NCI-H2196 (cell line): ENCODE measurements around the gene IGSF11.
"Not testable (repeated sequence)": the region's sequence is repeated elsewhere in the genome, so short reads cannot be mapped to it uniquely, and the experiment has no call there.

Experiments used
- DNase-seq: peaks from one replicate; lab custom pipeline; 2025; ENCODE audit not compliant: unreplicated experiment; lab: John Stamatoyannopoulos, UW

Gene IGSF11, protein sequence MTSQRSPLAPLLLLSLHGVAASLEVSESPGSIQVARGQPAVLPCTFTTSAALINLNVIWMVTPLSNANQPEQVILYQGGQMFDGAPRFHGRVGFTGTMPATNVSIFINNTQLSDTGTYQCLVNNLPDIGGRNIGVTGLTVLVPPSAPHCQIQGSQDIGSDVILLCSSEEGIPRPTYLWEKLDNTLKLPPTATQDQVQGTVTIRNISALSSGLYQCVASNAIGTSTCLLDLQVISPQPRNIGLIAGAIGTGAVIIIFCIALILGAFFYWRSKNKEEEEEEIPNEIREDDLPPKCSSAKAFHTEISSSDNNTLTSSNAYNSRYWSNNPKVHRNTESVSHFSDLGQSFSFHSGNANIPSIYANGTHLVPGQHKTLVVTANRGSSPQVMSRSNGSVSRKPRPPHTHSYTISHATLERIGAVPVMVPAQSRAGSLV

DNA sequence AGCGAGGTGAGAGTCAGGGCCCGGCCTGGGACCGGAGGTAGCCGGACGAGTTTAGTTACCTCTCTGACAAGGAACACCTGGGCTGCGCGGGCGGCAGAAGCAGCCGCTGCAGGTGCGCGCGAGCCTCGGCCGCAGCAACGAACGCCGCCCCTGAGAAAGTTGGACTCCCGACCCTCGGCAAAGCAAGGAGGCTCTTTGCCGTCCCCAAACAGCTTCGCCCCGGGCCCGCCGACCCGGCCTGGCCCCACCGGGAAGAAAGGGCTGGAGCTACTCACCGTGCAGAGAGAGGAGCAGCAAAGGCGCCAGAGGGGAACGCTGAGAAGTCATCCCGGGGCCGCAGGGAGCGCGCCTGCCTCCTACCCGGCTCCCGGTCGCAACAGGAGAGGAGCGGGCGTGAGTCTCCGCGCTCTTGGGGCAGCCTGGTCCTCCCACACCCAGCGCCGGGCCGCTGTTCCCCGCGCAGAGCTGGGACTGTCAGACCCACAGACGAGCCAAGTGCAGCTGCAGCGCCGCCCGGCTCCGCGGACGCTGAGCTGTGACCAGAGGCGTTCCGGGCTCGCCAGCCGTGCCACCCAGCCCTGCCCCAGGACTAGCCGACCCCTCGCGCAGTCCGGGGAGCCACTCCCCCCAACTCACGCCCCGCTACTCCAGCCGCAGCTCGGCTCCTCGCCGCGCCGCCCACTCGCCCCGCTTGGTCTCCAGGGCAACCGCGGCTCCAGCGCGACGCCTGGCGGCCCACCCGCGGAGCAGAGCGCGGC lies at the start of gene IGSF11:
Gene IGSF11 (minus strand): TSS at position 591 of the 758 bp plus-strand sequence. CDS start 264 bp downstream, at position 327.
- peak; percentile 72 for DNase-seq

DNA sequence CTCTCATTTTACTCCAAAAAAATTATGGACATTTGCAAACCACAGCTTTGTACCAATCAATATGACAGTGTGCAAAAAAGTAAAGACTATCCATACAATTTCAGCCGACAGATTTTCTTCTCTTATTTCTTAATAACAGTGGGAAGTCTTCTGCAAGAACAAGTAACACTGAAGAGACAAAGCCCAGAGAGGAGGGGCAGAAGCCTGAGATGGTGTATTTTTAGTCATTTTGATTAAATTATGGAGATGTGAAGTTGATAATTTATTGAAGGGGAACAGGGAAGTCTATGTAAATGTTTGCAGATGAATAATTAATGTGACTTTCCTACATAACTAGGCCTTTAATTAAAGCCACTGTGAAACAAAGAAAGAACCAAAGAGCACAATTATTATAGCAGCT lies 45.7 kb upstream of the IGSF11 start:
- DNase-seq: no peak

DNA sequence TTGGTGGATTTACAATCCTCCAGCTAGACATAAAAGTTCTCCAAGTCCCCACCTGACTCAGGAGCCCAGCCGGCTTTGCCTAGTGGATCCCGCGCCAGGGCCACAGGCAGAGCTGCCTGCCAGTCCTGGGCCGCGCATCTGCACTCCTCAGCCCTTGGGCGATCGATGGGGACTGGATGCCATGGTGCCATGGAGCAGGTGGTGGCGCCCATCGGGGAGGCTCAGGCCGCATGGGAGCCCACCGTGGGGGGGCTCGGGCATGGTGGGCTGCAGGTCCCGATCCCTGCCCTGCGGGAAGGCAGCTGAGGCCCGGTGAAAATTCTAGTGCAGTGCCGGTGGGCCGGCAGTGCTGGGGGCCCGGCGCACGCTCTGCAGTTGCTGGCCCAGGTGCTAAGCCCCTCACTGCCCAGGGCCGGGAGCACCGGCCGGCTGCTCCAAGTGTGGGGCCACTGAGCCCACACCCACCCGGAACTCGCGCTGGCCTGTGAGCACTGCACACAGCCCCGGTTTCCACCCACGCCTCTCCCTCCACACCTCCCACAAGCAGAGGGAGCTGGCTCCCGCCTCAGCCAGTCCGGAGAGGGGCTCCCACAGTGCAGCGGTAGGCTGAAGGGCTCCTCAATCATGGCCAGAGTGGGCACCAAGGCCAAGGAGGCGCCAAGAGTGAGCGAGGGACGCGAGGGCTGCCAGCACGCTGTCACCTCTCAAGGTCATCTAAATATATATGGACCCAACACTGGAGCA lies 38.8 kb upstream of the IGSF11 start:
- DNase-seq: no peak

DNA sequence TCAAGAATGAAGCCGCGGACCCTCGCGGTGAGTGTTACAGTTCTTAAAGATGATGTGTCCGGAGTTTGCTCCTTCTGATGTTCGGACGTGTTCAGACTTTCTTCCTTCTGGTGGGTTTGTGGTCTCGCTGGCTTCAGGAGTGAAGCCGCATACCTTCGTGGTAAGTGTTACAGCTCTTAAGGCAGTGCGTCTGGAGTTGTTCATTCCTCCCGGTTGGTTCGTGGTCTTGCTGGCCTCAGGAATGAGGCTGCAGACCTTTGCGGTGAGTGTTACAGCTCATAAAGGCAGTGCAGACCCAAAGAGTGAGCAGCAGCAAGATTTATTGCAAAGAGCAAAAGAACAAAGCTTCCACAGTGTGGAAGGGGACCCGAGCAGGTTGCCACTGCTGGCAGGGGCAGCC lies 37.8 kb upstream of the IGSF11 start:
- DNase-seq: not testable (repeated sequence)

DNA sequence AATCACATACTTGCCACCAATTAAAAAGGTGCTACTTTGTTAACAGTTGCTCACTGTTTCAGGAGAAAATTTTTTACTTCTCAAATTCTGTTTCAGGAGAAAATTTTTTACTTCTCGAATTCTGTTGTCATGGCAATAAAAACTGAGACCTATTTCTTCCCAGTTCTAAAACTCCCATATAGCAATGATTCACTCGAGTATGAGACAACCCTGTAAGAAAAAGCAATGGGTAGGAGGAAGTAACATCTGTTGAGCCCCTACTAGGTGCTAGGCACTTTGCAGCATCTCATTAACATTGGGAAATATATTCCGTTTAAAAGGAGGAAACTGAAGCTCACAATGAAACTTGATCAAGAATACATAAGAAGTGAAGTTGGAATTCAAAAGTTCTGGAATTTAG lies 35.1 kb upstream of the IGSF11 start:
- no peak for DNase-seq

DNA sequence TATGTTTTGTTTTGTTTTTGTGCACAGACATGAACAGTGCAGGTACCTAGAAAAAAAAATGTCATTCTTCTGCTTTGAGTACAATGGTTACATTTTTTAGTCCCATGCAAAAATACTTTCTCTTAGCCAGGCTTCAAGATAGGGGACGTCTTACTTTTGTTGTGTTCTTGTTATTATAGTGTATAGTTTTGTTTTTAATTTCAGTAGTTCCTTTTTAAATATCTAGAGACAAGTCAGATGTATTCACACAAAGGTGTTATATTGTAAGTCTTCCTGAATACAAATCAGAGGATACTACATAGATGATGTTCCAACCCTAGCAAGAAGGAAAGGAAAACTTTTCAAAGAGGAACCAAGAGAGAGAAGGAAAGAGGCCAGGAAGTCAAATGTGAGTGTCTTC lies 28.8 kb upstream of the IGSF11 start:
- no peak for DNase-seq

DNA sequence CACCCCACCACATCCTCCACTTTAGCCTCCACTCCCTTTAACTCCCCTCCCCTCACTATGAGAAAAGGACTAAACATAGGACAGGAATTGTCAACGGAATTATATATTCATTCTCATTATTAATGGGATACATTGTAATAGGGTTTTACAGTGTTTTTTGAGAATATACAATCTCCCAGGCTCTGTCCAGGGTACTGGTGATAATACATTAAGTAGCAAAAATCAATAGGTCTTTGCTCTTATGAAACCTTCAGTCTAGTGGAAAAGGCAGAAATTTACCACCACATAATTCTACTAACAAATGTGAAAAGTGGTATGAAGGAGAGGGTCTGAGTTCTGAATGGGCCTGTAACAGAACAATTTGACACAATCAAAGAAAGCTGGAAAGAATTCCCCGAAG lies 28.2 kb upstream of the IGSF11 start:
- no peak for DNase-seq

DNA sequence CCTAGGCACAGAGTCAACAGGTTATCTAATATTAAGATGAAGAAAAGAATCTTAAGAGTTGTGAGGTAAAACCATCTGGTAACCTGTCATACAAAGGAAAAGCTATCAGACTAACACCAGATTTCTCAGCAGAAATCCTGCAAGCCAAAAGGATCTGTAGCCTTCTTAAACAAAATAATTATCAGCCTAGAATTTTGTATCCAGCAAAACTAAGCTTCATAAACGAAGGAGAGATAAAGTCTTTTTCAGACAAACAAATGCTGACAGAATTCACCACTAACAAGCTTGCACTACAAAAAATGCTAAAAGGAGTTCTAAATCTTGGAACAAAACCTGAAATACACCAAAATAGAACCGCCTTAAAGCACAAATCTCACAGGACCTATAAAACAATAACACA lies 9.9 kb upstream of the IGSF11 start:
- DNase-seq: no peak

DNA sequence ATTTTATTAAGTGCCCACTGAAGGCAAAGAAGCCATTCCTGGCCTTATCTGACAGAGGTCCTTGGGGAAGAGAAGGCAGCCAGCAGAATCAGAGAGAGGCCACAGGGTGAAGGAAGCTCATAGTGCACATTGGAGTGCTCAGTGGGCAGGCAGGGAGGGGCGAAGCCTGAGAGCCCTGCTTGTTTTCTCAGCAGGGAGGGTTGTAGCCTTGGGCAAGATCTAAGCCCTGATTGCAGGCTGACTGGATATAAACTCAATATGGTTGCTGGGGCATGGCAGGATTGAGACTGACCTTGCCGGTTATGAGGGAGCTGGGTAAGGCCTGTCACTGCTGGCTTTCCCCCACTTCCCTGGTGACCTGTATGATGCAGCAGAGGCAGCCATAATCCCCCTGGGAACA lies 7.5 kb upstream of the IGSF11 start:
- no peak for DNase-seq

DNA sequence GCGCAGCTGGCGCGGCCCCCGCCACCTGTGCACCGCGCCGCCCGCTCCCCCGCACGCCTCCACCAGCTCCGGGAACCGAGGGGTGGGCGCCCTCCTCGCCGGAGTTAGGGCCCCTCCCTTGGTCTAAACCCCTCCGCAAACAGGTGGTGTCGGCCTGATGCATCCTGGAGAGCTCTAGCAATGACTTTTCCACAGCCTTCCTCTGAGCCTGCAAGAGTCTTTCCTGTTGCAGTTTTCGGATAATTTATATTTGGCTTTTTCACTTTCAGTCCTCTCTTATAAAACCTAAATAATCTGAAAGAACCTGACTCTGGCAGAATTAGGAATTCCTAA lies 334 bp upstream of the IGSF11 start:
- DNase-seq: no peak

DNA sequence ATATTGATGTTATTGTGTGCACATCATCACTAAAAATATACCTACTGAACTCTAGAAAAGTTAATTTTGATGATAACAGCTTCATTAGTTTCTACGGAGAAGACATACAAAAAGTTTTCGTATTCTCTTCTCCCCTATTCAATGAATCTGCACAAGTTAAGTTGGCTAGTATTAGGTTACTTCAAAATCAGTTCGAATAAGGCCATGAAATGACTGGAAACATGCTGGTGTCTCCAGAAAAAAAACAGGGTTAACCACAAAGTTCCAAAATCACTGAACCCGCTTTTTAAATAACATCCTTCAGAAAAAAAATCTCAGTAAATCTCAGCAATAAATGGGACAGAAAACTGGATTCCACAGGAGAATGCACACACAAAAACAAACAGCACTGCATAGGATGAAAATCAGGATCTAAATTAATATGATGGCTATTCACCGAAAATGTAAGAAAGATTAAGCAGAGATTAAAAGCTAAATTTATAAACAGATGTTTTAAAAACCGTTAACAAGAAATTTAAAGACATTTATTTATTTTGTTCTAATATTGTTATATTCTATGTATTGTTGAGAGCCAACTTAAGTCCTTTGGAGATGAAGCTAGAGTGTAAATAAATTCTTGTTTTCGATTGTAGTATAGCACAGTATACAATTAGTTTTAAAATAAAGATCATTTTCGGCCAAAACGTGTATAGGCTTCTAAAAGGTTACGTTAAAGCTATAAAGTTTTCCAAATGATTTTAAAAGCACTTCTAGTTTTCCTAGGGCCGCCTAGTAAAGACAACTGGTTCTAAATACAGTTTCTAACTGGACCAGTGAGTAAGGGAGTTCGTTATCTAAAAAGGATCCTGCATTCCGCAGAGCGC lies 1.0 kb downstream of the IGSF11 start:
- DNase-seq: no peak

DNA sequence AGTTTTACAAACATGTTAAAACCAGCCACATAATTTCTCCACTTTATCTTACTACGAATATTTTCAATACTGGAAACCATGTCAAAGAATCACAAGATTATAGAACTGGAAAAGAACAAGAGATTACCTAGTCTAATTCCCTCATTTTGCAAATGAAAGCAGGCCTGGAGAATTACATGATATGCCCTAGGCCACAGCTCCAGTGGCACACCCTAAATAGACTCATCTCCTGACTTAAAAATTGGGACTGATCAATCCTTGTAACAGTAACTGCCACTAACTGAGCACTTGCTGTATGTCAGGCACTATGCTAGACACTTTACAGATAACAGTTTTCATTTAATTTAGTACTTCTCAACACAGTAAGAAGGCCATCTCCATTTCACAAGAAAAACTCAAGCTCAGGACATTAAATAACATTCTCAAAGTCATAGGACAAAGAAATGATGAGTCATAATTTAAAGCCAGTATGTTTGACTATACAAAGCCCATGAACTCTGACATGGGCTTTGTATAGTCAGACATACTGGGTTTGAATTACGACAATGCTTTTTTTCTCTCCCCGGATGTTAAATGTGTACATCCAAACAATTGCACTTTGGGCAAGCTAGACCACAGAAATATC lies 9.4 kb downstream of the IGSF11 start:
- DNase-seq: no peak

DNA sequence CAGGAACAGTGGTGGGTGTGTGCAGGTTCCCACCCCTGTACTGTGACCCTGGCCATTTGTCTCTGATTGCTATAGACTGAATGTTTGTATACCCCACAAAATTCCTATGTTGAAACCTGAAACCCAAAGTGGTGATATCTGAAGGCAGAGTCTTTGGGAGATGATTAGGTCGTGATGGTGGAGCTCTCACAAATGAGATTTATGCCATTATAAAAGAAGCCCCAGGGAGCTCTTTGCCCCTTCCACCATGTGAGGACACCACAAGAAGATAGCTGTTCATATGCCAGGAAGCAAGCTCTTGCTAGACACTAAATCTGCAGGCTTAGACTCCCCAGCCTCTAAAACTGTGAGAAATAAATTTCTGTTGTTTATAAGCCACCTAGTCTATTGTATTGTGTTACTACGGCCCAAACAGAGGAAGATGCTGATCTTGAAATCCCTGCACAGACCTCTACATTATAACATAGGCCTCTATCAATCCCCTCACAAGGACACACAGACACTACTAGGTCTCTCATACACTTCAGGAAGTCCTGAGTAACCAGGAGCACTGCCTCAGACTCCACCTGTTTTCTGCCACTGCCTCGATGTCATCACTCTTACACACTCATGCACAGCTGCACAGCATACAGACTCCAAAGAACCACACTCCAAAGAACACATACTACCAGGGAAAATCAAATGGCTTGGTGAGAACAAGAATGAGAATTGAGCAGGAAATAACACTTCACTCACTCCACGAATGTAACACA lies 14.7 kb downstream of the IGSF11 start:
- no peak for DNase-seq

DNA sequence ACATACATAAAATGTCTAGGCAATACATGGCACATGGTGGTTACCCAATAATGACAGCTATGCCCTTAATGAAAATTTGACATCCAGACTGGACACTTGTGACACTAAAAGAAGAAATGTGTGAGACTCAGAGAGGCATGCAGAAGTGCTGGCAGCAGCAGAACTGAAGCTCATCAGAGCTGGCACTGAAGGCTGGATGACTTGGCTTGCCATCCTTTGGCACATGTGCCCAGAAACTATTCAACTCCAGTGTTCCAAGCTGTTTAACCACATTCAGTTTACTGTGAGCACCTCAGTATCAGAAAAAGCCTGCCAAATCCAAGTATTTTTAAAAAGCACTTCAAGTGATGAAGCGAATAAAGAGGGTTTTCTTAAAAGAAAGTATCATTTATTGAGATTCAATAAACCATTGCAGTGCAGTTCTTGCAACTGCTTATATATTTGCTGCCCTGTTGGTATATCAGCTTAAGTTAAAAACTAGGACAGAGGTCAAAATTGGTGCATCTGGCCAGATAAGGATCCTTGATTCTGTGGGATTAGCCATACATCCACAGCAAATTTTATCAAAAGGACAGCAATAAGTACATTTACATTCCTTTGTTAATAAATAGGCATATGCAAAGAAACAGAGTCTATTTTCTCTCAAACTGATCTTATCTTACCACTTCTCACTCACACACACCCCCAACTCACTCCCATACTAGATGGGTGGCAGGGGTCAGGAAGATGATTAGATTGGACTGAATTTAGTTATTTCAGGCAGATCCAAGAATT lies 15.8 kb downstream of the IGSF11 start:
- DNase-seq: no peak

DNA sequence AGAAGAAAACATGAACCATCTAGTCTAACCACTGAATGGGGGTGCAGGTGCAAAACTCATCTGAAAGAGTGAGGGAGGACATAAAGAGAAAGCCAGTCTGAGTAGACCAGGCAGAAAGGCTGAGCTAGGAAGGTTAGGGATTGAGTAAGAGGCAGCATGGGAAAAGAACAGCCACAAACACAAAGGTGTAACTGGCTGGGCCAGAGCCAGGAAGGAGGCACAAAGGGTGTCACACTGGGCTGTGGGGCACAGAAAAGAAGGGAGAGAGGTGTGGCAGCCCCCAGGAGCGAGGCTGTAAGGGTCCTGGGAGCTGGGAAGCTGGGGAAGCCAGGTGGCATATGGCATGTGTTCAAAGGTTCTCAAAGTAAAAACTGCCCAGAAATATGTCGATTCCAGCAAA lies 18.7 kb downstream of the IGSF11 start:
- no peak for DNase-seq

DNA sequence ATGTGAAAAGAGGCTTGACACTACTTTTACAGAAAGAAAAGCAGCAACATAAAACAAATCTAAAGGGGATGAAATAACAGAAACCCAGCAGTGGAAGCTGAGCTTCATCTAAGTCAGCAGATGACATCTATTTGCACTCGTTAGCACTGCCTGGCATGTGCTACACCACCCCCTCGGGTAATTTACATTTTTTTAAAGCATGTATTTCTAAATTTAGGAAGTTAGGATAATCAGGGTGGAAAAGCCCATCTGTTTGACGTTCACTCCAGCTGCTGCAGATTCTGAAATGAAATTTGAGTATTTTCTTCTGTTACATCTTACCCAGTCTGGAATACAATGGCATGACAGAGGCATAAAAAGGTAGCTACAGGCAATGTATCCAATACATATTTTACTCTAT lies 20.7 kb downstream of the IGSF11 start:
- no peak for DNase-seq

DNA sequence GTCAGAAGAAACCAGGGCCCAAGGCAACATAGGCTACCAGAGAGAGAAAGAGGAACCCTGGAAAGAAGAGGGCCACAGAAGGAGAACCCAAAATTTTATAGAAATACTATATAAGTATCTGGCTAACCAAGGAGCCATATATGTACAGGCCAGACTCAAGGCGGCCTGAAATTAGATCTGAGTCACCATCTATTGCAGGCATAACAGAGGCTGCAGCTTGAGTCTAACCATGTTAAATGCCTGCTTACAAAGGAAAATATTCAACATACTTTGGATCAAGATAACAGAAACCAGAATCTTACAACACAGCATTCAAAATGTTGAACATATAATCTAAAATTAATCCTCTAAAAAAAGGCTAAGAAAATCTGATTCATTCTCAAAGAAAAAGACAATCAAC lies 23.1 kb downstream of the IGSF11 start:
- no peak for DNase-seq

DNA sequence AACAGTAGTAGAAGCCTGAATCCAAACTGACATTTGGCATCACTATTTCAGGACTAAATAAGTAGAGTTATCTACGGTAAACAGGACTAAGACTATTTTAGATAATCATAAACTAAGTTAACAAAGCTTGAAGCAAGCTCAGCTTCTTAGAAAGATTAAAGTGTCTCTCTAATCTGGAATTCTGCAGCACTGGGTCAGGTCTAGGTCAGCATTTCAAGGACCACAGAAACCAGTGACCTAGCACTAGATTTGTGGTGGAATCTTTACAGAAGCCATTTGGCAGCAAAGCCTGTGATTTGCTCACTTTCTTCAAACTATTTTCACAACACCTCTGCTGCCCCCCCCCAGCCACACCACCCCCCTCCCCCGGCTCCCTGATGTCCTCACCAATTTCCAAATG lies 37.5 kb downstream of the IGSF11 start:
- DNase-seq: no peak

DNA sequence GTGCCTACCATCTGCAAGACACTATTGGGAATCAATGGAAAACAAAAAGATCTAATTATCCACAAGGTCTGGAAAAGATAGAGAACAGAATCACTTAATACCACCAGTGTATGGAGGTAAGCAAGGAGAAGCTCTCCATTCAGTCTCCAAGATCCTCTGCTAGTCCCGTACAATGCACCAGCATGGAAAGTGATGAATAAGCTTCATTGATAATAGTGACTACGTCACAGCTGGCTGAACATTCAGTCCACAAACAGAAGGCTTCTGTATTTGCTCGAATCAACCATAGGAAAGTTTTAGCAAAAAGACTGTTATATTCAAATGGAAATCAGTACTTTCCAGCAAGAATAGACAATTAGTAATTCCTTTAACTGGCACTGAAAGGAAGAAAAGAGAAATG lies 42.9 kb downstream of the IGSF11 start:
- no peak for DNase-seq
